Keratinocyte (primary cell): Measurements from ENCODE around the gene RPL18.

Experiments used
- EZH2 ChIP-seq: IDR thresholded peaks from one replicate; pipeline ENCODE4 v1.6.1; 2012; ENCODE audit warnings: inconsistent platforms, mild to moderate bottlenecking, low read length, moderate library complexity
- TF ChIP-seq, protein P1 (sequence below), 3 experiments: IDR thresholded peaks in 1 of 3; conservative IDR thresholded peaks in 1 of 3; optimal IDR thresholded peaks in 1 of 3; 2 replicates in 2 of 3; 3 replicates in 1 of 3; pipeline versions ENCODE3 to v1.5.1; 2011; ENCODE audit warnings: low read length in 3 of 3, mild to moderate bottlenecking in 3 of 3, moderate library complexity in 2 of 3, control low read depth in 1 of 3, inconsistent platforms in 1 of 3; ENCODE audit not compliant: insufficient read depth in 2 of 3; ENCODE audit errors: extremely low read depth in 1 of 3

- TF ChIP-seq, protein P1, sequence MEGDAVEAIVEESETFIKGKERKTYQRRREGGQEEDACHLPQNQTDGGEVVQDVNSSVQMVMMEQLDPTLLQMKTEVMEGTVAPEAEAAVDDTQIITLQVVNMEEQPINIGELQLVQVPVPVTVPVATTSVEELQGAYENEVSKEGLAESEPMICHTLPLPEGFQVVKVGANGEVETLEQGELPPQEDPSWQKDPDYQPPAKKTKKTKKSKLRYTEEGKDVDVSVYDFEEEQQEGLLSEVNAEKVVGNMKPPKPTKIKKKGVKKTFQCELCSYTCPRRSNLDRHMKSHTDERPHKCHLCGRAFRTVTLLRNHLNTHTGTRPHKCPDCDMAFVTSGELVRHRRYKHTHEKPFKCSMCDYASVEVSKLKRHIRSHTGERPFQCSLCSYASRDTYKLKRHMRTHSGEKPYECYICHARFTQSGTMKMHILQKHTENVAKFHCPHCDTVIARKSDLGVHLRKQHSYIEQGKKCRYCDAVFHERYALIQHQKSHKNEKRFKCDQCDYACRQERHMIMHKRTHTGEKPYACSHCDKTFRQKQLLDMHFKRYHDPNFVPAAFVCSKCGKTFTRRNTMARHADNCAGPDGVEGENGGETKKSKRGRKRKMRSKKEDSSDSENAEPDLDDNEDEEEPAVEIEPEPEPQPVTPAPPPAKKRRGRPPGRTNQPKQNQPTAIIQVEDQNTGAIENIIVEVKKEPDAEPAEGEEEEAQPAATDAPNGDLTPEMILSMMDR (optimal IDR thresholded peaks at IDR 0.05 in 1 of 3, IDR thresholded peaks at IDR 0.05 in 1 of 3, conservative IDR thresholded peaks at IDR 0.05 in 1 of 3; ENCODE audit: extremely low read depth in 1 of 3, insufficient read depth in 2 of 3, low read length in 3 of 3) = no peak
- TF ChIP-seq EZH2 = no peak
Measured at GRCh38 chr19:48654299-48655059, 35.5 kb upstream of the RPL18 start.
